NT2/D1 (cell line): Measurements from ENCODE around the gene NLGN1.

Source experiments
- YY1 ChIP-seq: IDR thresholded peaks from 2 replicates; pipeline ENCODE4 v1.6.1; 2011; ENCODE audit not compliant: insufficient read length, insufficient read depth
- ZNF274 ChIP-seq: IDR thresholded peaks from 2 replicates; pipeline ENCODE4 v1.6.1; 2011; ENCODE audit warnings: mild to moderate bottlenecking, low read depth, low read length

DNA sequence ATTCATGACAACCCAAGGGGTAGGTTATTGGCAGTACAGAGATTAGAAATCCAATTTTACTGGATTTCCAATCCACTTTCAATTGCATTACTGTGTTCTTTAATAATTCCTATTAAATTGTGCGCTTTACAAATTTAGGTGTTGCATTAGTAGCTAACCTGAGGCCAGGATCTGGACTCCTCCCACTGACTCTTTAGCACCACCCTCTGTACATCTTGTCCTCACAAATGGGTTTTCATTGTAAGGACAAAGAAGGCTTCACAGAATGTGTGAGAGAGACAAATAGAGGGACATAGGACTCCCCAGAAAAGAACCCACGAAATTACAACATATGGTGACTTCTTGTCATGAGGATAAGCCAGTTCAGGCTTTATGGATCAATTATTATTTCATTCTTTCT lies 818.5 kb downstream of the NLGN1 start:
- TF ChIP-seq ZNF274 (no peak), YY1 (no peak)
